Pulmonary artery endothelial cell (primary cell): ENCODE data around the gene FBXL20. TPM values are rescaled to one million over a fixed set of nuclear protein-coding genes. Genes with fewer than 3 reads are reported as not detected.
"Not testable (repeated sequence)": the region's sequence is repeated elsewhere in the genome, so short reads cannot be mapped to it uniquely, and the experiment has no call there.

Experiments used
- DNase-seq: peaks from one replicate; pipeline ENCODE4 v3.0.0-alpha.2; 2011; ENCODE audit warnings: low read depth, low spot score
- total RNA-seq: library from RNA; depleted of rRNA; stranded (reverse); fragments of >200 nt; gene quantifications from 2 replicates; pipeline ENCODE4 v1.2.3, GENCODE V29; 2014

Gene FBXL20
- total RNA-seq, 1 donor from 2014 or later = 7.2 TPM

DNA sequence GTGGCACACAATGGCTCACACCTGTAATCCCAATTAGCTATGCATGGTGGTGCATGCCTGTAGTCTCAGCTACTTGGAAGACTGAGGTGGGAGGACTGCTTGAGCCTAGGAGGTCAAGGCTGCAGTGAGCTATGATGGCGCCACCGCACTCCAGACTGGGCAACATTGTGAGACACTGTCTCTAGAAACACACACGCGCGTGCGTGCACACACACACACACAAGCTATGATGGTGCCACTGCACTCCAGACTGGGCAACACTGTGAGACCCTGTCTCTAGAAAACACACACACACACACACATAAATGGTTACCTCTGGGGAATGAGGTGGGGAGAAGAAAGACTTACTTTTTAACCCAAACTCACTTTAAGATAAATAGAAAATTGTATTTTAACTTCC, 16.4 kb downstream of the FBXL20 start:
- no peak for DNase-seq

- no peak for DNase-seq
Measured at GRCh38 chr17:39380144-39380543, 21.3 kb downstream of the FBXL20 start.

DNA sequence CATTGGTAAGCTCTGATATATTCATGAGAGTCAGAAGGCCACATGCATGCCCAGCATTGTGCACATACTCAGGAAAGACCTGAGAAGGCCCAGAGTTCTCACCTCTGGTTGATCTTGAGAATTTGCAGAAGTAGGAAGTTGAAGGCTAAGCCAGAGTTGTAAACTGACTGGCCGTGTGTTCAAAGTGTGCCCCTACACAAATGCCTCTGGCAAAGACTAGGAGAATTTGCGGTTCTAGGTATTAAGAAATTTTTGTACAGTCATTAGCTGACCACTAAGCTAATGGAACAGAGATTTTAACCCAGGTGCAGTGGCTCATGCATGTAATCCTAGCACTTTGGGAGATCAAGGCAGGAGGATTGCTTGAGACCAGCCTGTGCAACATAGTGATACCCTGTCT, 25.0 kb downstream of the FBXL20 start:
- DNase-seq = no peak

DNA sequence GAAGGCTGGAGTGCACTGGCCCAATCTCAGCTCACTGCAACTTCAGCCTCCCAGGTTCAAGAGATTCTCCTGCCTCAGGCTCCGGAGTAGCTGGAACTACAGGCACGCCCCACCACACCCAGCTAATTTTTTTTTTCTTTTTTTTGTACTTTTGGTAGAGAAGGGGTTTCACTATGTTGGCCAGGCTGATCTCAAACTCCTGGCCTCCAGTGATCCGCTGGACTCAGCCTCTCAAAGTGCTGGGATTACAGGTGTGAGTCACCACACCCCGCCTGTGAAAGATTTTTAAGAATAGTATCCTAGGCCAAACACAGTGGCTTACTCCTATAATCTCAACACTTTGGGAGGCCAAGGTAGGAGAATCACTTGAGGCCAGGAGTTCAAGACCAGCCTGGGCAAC, 33.6 kb downstream of the FBXL20 start:
- not testable (repeated sequence) for DNase-seq

DNA sequence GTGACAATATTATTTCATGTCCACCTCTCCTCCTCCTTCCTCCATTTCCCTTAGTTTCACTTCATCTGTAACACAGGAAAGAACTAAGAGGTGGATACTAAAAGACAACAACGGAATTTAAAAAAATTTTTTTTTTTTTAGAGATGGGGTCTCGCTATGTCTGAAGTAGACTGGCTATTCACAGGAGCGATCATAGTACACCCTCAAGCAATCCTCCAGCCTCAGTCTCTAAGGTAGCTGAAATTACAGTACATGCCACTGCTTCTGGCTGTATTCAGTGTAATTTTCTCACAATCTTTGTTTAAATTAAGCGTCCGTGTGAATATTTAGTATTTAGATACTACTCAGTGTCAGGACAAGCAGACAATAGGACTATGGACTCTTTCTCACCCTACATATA, 35.6 kb downstream of the FBXL20 start:
- DNase-seq = no peak

DNA sequence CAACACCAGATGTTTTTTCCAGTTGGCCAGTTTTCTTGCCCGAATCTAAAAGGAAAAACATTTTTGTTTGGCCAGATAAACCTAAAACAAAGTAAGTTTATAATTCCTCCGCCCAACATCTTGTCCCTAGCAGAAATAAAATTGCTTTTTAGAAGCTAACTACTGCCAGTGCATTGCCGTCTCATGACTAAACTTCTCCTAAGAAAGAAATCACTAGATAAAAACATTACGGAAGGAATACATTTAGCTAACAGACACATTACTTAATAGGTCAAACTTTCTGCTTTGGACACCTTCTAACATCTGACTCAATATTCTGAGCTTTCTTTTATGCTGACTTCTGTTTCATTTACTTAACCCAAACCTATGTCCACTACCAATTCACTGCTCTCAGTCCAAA, 36.2 kb downstream of the FBXL20 start:
- DNase-seq = no peak

GRCh38 chr17:39364236-39365025, 37.0 kb downstream of the FBXL20 start:
- no peak for DNase-seq

GRCh38 chr17:39361064-39361463, 40.4 kb downstream of the FBXL20 start:
- DNase-seq = no peak

DNA sequence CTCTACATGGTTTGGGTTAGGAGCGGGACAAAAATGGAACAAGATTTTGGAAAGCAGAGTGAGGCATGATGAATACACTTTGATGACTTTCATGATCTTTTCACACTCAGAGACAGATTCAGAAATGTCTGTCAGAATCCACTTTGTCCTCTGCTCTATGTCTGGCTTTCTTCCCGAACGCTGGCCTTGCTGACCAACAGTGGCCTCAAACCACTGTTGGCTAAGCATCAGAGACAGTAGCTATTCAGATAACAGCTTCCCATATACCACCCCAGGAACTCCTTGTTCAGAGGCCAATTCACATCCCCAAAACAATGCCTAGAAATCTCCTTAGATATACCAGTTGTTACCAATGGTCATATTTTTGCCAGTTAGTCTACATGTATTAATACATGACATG, 40.9 kb downstream of the FBXL20 start:
- no peak for DNase-seq

- no peak for DNase-seq
Measured at GRCh38 chr17:39359994-39360393, 41.4 kb downstream of the FBXL20 start.

- DNase-seq = no peak
Measured at GRCh38 chr17:39357986-39358385, 43.4 kb downstream of the FBXL20 start.

DNA sequence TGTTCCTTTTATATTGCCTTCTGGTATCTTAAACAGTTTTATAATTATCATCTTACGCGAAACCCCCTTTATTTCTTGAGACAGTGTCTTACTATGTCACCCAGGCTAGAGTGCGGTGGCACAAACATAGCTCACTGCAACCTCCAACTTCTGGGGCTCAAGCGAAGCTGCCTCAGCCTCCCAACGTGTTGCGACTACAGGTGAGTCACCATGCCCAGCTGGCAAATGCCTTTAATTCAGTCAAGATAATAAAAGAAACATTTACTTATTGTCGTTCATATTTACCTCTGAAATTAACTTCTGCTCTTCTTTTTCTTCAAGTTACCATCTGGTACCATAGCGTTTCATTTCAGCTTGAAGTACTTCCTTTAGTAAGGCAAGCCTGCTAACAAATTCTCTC, 43.9 kb downstream of the FBXL20 start:
- DNase-seq = no peak

DNA sequence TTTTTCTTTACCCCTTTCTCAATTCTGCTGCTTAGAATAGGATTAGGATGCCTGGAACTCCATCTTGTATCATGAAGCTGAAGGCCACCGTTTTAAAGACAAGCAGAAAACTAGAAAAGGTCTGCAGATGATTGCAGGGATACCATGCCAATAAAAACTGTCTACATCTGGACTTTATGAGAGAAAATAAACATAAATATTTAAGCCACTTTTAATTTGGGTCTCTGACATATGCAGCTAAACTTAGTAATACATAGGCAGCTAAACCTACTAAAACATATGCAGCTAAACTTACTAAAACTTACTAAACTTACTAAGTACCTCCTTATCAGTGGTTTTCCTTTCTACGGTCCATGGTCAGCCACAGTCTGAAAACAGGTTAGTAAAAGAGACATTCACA, 48.4 kb downstream of the FBXL20 start:
- no peak for DNase-seq

DNA sequence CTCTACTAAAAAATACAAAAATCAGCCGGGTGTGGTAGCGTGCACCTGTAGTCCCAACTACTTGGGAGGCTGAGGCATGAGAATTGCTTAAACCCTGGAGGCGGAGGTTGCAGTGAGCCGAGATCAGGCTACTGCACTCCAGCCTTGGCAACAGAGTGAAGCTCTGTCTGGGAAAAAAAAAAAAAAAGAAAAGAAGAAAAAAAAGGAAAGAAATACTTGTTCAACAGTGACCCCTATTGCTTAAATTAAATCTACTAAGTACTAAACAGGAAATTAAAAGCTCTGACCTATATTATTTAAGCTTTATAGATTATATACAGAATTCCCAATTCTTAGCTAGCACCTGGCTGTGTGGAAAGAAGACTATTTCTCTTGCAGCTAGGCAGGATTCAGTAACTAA, 48.9 kb downstream of the FBXL20 start:
- DNase-seq = no peak

DNA sequence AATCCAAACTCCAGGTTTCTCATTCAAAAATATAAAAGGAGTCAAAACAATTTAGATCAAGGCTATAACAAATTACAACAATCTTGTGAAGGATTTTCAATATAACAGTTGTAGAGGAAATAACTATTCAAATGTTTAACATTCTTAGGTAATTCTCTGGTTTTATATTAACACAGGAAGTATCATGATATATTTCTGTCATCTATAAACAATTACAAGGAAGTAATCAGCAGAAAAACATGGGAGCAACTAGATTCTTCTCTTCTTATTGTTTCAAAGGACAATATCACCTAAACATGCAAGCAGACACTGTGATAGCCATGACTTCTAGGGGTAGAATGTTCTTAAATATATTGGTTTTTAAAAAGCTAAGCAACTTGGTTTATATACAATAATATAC, 49.9 kb downstream of the FBXL20 start:
- DNase-seq = no peak

- DNase-seq = no peak
Measured at GRCh38 chr17:39349246-39349645, 52.2 kb downstream of the FBXL20 start.

DNA sequence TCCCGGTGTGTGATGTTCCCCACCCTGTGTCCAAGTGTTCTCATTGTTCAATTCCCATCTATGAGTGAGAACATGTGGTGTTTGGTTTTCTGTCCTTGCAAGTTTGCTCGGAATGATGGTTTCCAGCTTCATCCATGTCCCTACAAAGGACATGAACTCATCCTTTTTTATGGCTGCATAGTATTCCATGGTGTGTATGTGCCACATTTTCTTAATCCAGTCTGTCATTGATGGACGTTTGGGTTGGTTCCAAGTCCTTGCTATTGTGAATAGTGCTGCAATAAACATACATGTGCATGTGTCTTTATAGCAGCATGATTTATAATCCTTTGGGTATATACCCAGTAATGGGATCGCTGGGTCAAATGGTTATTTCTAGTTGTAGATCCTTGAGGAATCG, 54.6 kb downstream of the FBXL20 start:
- DNase-seq = not testable (repeated sequence)

DNA sequence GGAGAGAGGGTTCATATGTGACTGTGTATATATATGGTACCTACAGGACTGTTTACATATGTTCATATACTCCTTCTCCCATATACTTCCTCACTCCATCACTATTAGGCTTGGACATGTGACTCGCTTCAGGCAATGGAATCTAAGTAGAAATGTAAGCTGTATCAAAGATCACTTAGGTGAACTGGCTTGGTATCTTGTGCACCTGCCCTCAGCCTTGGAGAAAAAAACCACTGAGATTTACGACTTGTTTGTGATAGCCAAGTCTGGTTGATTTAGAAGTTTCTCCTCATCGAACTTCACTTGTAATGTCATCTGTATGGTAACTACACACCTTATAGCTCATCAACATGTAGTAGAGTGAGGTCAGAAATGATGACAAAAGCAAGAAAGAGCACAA, 59.9 kb downstream of the FBXL20 start:
- DNase-seq = no peak

DNA sequence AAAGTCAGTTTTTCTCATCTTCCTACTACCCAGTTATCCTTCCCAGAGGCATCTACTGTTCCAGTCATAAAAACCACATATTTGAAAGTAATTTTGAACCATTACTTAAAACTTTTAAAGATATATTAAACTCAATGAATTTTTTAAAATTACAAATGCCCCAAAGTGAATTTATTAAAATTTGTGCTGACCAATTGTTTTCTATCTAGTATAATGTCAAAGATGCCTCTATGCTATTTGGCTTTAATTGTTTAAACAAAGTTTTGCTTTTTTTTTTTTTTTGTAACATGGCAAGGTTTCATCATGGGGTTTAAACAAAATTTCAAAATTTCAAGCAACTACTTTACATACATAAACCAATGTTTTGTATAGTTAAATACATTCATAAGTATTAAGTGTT, 60.7 kb downstream of the FBXL20 start:
- DNase-seq = no peak

- peak; percentile 39 for DNase-seq
Measured at GRCh38 chr17:39339272-39339671, 62.2 kb downstream of the FBXL20 start.

DNA sequence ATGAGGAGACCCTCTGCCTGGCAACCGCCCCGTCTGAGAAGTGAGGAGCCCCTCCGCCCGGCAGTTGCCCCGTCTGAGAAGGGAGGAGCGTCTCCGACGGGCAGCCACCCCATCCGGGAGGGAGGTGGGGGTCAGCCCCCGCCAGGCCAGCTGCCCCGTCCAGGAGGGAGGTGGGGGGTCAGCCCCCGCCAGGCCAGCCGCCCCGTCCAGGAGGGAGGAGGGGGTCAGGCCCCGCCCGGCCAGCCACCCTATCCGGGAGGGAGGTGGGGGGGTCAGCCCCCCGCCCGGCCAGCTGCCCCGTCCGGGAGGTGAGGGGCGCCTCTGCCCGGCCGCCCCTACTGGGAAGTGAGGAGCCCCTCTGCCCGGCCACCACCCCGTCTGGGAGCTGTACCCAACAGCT, 63.8 kb downstream of the FBXL20 start:
- not testable (repeated sequence) for DNase-seq

- no peak for DNase-seq
Measured at GRCh38 chr17:39335704-39336223, 65.7 kb downstream of the FBXL20 start.

DNA sequence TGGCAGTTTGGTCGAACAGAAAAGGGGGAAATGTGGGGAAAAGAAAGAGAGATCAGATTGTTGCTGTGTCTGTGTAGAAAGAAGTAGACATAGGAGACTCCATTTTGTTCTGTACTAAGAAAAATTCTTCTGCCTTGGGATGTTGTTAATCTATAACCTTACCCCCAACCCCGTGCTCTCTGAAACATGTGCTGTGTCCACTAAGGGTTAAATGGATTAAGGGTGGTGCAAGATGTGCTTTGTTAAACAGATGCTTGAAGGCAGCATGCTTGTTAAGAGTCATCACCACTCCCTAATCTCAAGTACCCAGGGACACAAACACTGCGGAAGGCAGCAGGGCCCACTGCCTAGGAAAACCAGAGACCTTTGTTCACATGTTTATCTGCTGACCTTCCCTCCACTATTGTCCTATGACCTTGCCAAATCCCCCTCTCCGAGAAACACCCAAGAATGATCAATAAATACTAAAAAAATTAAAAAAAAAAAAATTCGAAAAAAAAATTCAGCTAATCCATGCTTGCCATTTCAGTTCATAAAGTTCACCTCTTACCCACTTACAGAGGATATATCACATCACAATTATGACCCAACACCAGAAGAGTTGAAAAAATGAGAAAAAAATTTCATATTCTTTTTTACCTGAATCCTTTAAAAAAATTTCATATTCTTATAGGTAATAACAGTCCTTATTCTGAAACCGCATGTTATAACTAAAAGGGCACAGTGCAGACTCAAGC, 67.2 kb downstream of the FBXL20 start:
- DNase-seq = not testable (repeated sequence)
